ENCODE measurements around the gene GBP7. TPM values are rescaled to one million over a fixed set of nuclear protein-coding genes. Genes with fewer than 3 reads are reported as not detected.

Gene GBP7
- total and polyA plus RNA-seq, 10 of the 15 experiments (the other 5 are each of a cell fraction or from before 2014, with no cell fraction given): not detected

- no peak for TF ChIP-seq ZBTB4 (CRISPR knock-in tag; IDR thresholded peaks at IDR 0.05)
Measured at GRCh38 chr1:89100412-89100811, 75.4 kb downstream of the GBP7 start (continued).

GRCh38 chr1:89098857-89099256 lies 76.9 kb downstream of the GBP7 start:
- Histone ChIP-seq H3K9ac (ENCODE audit: control insufficient read depth, insufficient read depth, low read length) (no peak overlapping the region), H4K20me1 (ENCODE audit: control insufficient read depth, insufficient read depth) (no peaks in the 10 kb centered on the region), H3K79me2 (ENCODE audit: control insufficient read depth, insufficient read depth, low read length) (no peaks in the 10 kb centered on the region), H3K36me3 (ENCODE audit: control insufficient read depth in 2 of 2, insufficient read depth in 2 of 2, low read length in 1 of 2) (no peaks in the 10 kb centered on the region), H2AFZ (ENCODE audit: control insufficient read depth, low read depth, low read length) (no peak overlapping the region), H3K9me3 (replicated peaks; ENCODE audit: control insufficient read depth, insufficient read depth, low read length) (no peaks in the 10 kb centered on the region), H3K4me1 (ENCODE audit: control insufficient read depth, insufficient read depth, low read length) (no peaks in the 10 kb centered on the region), H3K4me3 (no peak overlapping the region), H3K4me2 (ENCODE audit: control insufficient read depth, insufficient read depth) (no peak overlapping the region), H3K27me3 (replicated peaks in 1 of 2; ENCODE audit: control insufficient read depth in 2 of 2, insufficient read depth in 2 of 2, low read length in 1 of 2) (no peaks in the 10 kb centered on the region), H3K27ac (ENCODE audit: control insufficient read depth, insufficient read depth) (no peak overlapping the region)
- TF ChIP-seq CREB1 (IDR thresholded peaks at IDR 0.05; ENCODE audit: low read depth): no peak
- FAIRE-seq (no peak), ATAC-seq (no peak), DNase-seq (ENCODE audit: low read depth, low spot score) (no peak)
- in situ Hi-C loops (cut with MboI): no loop called here
- 0% methylated on average over 3 of the region's 3 CpGs for WGBS (ENCODE audit: insufficient coverage, insufficient replicate concordance, low lambda C conversion rate, missing lambda C conversion rate)
- intact Hi-C loops (cut with micrococcal nuclease; ENCODE audit: unreplicated experiment): no loop called here
- RAD21 ChIA-PET (ENCODE audit: unreplicated experiment): no interaction called here
- POLR2A ChIA-PET: no interaction called here
- CTCF ChIA-PET: no interaction called here
- SMC1A ChIA-PET (ENCODE audit: uncharacterized antibody, unreplicated experiment): interaction anchor here (1.3 kb wide), 1 partner anchor 25 kb away, joined by 5 read pairs; no protein-coding TSS in a partner anchor
- no TSS peak for BruUV-seq (replicated peaks)

- ATAC-seq: no peak
- Histone ChIP-seq H3K4me3 (no peak overlapping the region), H3K9me3 (replicated peaks; ENCODE audit: control insufficient read depth, insufficient read depth, low read length) (no peaks in the 10 kb centered on the region), H3K4me1 (ENCODE audit: control insufficient read depth, insufficient read depth, low read length) (no peaks in the 10 kb centered on the region), H3K36me3 (ENCODE audit: control insufficient read depth in 2 of 2, insufficient read depth in 2 of 2, low read length in 1 of 2) (no peaks in the 10 kb centered on the region), H3K4me2 (ENCODE audit: control insufficient read depth, insufficient read depth) (no peak overlapping the region), H2AFZ (ENCODE audit: control insufficient read depth, low read depth, low read length) (no peak overlapping the region), H3K79me2 (ENCODE audit: control insufficient read depth, insufficient read depth, low read length) (no peaks in the 10 kb centered on the region), H3K9ac (ENCODE audit: control insufficient read depth, insufficient read depth, low read length) (no peak overlapping the region), H4K20me1 (ENCODE audit: control insufficient read depth, insufficient read depth) (no peaks in the 10 kb centered on the region), H3K27me3 (replicated peaks in 1 of 2; ENCODE audit: control insufficient read depth in 2 of 2, insufficient read depth in 2 of 2, low read length in 1 of 2) (no peaks in the 10 kb centered on the region), H3K27ac (ENCODE audit: control insufficient read depth, insufficient read depth) (no peak overlapping the region)
- no peak for FAIRE-seq
- no peak for DNase-seq (ENCODE audit: low read depth, low spot score)
- in situ Hi-C loops (cut with MboI): no loop called here
- RAD21 ChIA-PET (ENCODE audit: unreplicated experiment): no interaction called here
- BruUV-seq (replicated peaks): no TSS peak
- CTCF ChIA-PET: interaction anchor here (1.2 kb wide), 1 partner anchor 10 kb away, joined by 4 read pairs; no protein-coding TSS in a partner anchor
- SMC1A ChIA-PET (ENCODE audit: uncharacterized antibody, unreplicated experiment): interaction anchor here (1.6 kb wide), 1 partner anchor 10 kb away, joined by 4 read pairs; no protein-coding TSS in a partner anchor
- POLR2A ChIA-PET: no interaction called here
- WGBS (ENCODE audit: insufficient coverage, insufficient replicate concordance, low lambda C conversion rate, missing lambda C conversion rate): 25% methylated on average over 2 of the region's 2 CpGs
- intact Hi-C loops (cut with micrococcal nuclease; ENCODE audit: unreplicated experiment): no loop called here
- TF ChIP-seq CEBPB (IDR thresholded peaks at IDR 0.05; ENCODE audit: borderline replicate concordance in 1 of 2, low read depth in 2 of 2, low read length in 2 of 2) (no peak), POLR2A (IDR thresholded peaks at IDR 0.05; ENCODE audit: low read depth, low read length) (no peak), FOXK2 (IDR thresholded peaks at IDR 0.05) (no peak), HSF1 (IDR thresholded peaks at IDR 0.05; ENCODE audit: low read depth, low read length) (no peak), CTCF (IDR thresholded peaks at IDR 0.05 in 2 of 3, conservative IDR thresholded peaks at IDR 0.05 in 1 of 3; ENCODE audit: control insufficient read depth in 2 of 3, extremely low read depth in 1 of 3, insufficient read depth in 1 of 3, low read depth in 3 of 3, low read length in 3 of 3) (no peak), KAT2A (conservative IDR thresholded peaks at IDR 0.05; ENCODE audit: control insufficient read depth, low read depth, low read length) (no peak), WRNIP1 (IDR thresholded peaks at IDR 0.05; ENCODE audit: borderline replicate concordance, low read depth, low read length) (no peak)
Measured at GRCh38 chr1:89095737-89096136, 80.1 kb downstream of the GBP7 start.

Data from GM12878 (cell line).